ENCODE measurements around the gene IL4R. TPM values are rescaled to one million over a fixed set of nuclear protein-coding genes. Genes with fewer than 3 reads are reported as not detected.

The IL4R gene
- total and polyA plus RNA-seq, 2 of the 13 experiments (the other 11 are each of a cell fraction or from before 2014, with no cell fraction given): 15.9 to 49.6 TPM

GRCh38 chr16:27322858-27323780 is 9.3 kb downstream of the IL4R start (continued):
- TF ChIP-seq ZNF724P (CRISPR knock-in tag; IDR thresholded peaks at IDR 0.05; ENCODE audit: borderline replicate concordance) (no peak), MXI1 (IDR thresholded peaks at IDR 0.05; ENCODE audit: borderline replicate concordance, low read depth, low read length) (0 out of 3 replicates have a peak, but pooled peaks have one; percentile 24), TEAD3 (CRISPR knock-in tag; optimal IDR thresholded peaks at IDR 0.05; ENCODE audit: borderline replicate concordance) (peak; percentile 75), LBX2 (CRISPR knock-in tag; IDR thresholded peaks at IDR 0.05; ENCODE audit: borderline replicate concordance) (no peak; the same call in 1 of the 2 replicates), ZFP82 (CRISPR knock-in tag; IDR thresholded peaks at IDR 0.05; ENCODE audit: borderline replicate concordance) (peak; percentile 73), TARDBP (CRISPR knock-in tag; IDR thresholded peaks at IDR 0.05) (peak; percentile 28; the same call in 1 of the 2 replicates), HDAC2 (CRISPR knock-in tag; IDR thresholded peaks at IDR 0.05) (peak; percentile 70; the same call in 1 of the 2 replicates), ZNF691 (CRISPR knock-in tag; IDR thresholded peaks at IDR 0.05; ENCODE audit: borderline replicate concordance, low read depth) (peak; percentile 71; the same call in 1 of the 2 replicates), CEBPG (CRISPR knock-in tag; IDR thresholded peaks at IDR 0.05) (0 out of 2 replicates have a peak, but pooled peaks have one; percentile 19), ATF7 (IDR thresholded peaks at IDR 0.05) (no peak), ATF7 (CRISPR knock-in tag; IDR thresholded peaks at IDR 0.05) (0 out of 2 replicates have a peak, but pooled peaks have one; percentile 25), TP53 (CRISPR knock-in tag; conservative IDR thresholded peaks at IDR 0.05) (0 out of 2 replicates have a peak, but pooled peaks have one; percentile 71), ZNF605 (CRISPR knock-in tag; IDR thresholded peaks at IDR 0.05) (no peak), HNF4A (CRISPR knock-in tag; IDR thresholded peaks at IDR 0.05) (peak; percentile 93), AGO1 (IDR thresholded peaks at IDR 0.05; ENCODE audit: low read depth, low read length, poor library complexity, severe bottlenecking) (no peak), MXD4 (CRISPR knock-in tag; IDR thresholded peaks at IDR 0.05) (0 out of 2 replicates have a peak, but pooled peaks have one; percentile 51), ZNF670 (CRISPR knock-in tag; IDR thresholded peaks at IDR 0.05; ENCODE audit: borderline replicate concordance) (0 out of 2 replicates have a peak, but pooled peaks have one; percentile 43), TBL1XR1 (IDR thresholded peaks at IDR 0.05; ENCODE audit: borderline replicate concordance, low read length, partially characterized antibody) (peak; percentile 70), ZNF225 (CRISPR knock-in tag; IDR thresholded peaks at IDR 0.05) (no peak), ZFP90 (CRISPR knock-in tag; IDR thresholded peaks at IDR 0.05; ENCODE audit: borderline replicate concordance) (no peak), CBX1 (IDR thresholded peaks at IDR 0.05; ENCODE audit: low read depth) (no peak), CENPT (CRISPR knock-in tag; IDR thresholded peaks at IDR 0.05; ENCODE audit: low read depth) (no peak), SMAD1 (CRISPR knock-in tag; IDR thresholded peaks at IDR 0.05; ENCODE audit: borderline replicate concordance, low read depth) (no peak), MTA1 (CRISPR knock-in tag; IDR thresholded peaks at IDR 0.05; ENCODE audit: borderline replicate concordance) (peak; percentile 56; the same call in 1 of the 2 replicates), FOXP4 (CRISPR knock-in tag; IDR thresholded peaks at IDR 0.05) (peak; percentile 63), ZNF274 (CRISPR knock-in tag; IDR thresholded peaks at IDR 0.05) (no peak), NFATC3 (CRISPR knock-in tag; IDR thresholded peaks at IDR 0.05) (no peak), NR2F2 (IDR thresholded peaks at IDR 0.05; ENCODE audit: borderline replicate concordance, low read depth) (0 out of 2 replicates have a peak, but pooled peaks have one; percentile 24)

Data from HepG2 (cell line).